ENCODE data around the gene TPRN. TPM values are rescaled to one million over a fixed set of nuclear protein-coding genes. Genes with fewer than 3 reads are reported as not detected.

TPRN gene
- total RNA-seq, 1 experiment from 2014 or later: 43.1 TPM

DNA sequence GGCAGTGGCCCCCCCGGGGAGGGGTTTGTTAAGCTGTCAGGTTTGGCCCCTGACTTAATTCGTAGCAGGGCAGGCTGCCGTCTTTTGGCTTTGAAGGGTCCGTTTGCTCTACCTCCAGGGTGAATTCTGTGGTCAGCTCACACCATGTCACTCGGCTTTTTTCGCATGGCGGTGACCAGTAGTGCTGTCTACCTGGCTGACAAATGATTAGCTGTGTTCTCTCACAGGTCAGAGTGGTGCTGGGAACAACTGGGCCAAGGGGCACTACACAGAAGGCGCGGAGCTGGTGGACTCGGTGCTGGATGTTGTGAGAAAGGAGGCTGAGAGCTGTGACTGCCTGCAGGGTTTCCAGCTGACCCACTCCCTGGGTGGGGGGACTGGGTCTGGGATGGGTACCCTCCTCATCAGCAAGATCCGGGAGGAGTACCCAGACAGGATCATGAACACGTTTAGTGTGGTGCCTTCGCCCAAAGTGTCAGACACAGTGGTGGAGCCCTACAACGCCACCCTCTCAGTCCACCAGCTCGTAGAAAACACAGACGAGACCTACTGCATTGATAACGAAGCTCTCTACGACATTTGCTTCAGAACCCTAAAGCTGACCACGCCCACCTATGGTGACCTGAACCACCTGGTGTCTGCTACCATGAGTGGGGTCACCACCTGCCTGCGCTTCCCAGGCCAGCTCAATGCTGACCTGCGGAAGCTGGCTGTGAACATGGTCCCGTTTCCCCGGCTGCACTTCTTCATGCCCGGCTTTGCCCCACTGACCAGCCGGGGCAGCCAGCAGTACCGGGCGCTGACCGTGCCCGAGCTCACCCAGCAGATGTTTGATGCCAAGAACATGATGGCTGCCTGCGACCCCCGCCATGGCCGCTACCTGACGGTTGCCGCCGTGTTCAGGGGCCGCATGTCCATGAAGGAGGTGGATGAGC lies 42.0 kb upstream of the TPRN start:
- Mint-ChIP-seq H3K4me1 (peaks cover 36% of the 10 kb centered on the region), H3K4me3 (peak overlapping the region; percentile 81), H3K9me3 (no peaks in the 10 kb centered on the region), H3K27ac (peak overlapping the region; percentile 74), H3K36me3 (peaks cover 20% of the 10 kb centered on the region), H3K27me3 (ENCODE audit: low read depth) (no peaks in the 10 kb centered on the region; the same call in 1 of the 2 replicates)
- no peak for TF ChIP-seq FOXK1 (CRISPR knock-in tag; IDR thresholded peaks at IDR 0.05)
- TF ChIP-seq, protein P1, sequence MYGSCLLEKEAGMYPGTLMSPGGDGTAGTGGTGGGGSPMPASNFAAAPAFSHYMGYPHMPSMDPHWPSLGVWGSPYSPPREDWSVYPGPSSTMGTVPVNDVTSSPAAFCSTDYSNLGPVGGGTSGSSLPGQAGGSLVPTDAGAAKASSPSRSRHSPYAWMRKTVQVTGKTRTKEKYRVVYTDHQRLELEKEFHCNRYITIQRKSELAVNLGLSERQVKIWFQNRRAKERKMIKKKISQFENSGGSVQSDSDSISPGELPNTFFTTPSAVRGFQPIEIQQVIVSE (CRISPR knock-in tag; IDR thresholded peaks at IDR 0.05; ENCODE audit: borderline replicate concordance): no peak
- TF ChIP-seq, protein P2, sequence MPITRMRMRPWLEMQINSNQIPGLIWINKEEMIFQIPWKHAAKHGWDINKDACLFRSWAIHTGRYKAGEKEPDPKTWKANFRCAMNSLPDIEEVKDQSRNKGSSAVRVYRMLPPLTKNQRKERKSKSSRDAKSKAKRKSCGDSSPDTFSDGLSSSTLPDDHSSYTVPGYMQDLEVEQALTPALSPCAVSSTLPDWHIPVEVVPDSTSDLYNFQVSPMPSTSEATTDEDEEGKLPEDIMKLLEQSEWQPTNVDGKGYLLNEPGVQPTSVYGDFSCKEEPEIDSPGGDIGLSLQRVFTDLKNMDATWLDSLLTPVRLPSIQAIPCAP (CRISPR knock-in tag; IDR thresholded peaks at IDR 0.05): no peak
- POLR2A ChIA-PET: interaction anchor here (1.0 to 1.2 kb wide), 3 partner anchors 12 to 156 kb away, joined by 3 read pairs; partner anchors contain the start of gene MAN1B1
- ATAC-seq (no peak), DNase-seq (ENCODE audit: low spot score) (no peak)
- CTCF ChIA-PET: no interaction called here

DNA sequence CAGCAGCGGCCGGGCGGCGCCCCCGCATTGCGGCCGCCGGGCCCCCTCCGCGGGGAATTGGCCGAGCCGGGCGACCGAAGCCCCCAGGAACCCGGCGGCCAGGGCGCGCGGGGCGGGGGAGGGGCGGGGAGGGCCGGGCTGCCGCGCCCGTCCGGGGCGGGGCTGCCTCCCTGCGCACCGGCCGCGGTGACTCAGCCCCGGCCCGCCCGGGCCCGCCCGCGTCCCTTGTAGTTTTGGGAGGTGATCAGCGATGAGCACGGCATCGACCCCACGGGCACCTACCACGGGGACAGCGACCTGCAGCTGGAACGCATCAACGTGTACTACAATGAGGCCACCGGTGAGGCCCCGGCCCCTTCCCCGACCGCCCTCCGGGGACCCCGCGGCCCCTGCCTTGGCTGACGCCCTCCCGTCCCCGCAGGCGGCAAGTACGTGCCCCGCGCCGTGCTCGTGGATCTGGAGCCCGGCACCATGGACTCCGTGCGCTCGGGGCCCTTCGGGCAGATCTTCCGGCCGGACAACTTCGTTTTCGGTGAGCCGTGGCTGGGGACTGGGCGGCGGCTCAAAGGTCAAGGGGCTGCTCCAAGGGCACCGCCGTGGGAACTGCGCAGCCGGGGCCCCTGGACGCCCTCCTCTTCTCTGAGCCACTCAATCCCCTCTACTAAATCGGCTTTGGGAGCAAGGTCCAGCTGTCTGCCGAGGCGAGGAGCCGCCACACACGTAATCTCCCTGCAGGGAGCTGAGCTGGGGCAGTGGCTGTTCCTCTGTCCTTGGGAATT lies 41.1 kb upstream of the TPRN start:
- no peak for ATAC-seq
- ChIA-PET CTCF (interaction anchor here (1.0 to 2.4 kb wide), 15 partner anchors 10 to 212 kb away, joined by 3 to 14 read pairs (median 5); partner anchors contain the start of genes CYSRT1, RNF224 and TOR4A), POLR2A (interaction anchor here (0.9 to 1.8 kb wide), 11 partner anchors 11 to 654 kb away, joined by 3 to 30 read pairs (median 4); partner anchors contain the start of genes MAN1B1, STPG3 and TOR4A)
- no peak for DNase-seq (ENCODE audit: low spot score)
- TF ChIP-seq, protein P3, sequence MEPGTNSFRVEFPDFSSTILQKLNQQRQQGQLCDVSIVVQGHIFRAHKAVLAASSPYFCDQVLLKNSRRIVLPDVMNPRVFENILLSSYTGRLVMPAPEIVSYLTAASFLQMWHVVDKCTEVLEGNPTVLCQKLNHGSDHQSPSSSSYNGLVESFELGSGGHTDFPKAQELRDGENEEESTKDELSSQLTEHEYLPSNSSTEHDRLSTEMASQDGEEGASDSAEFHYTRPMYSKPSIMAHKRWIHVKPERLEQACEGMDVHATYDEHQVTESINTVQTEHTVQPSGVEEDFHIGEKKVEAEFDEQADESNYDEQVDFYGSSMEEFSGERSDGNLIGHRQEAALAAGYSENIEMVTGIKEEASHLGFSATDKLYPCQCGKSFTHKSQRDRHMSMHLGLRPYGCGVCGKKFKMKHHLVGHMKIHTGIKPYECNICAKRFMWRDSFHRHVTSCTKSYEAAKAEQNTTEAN (CRISPR knock-in tag; IDR thresholded peaks at IDR 0.05): 0 out of 2 replicates have a peak, but pooled peaks have one; percentile 3
- TF ChIP-seq SOX15 (CRISPR knock-in tag; IDR thresholded peaks at IDR 0.05): no peak
- 0 out of 2 replicates have a peak, but pooled peaks have one; percentile 37 for TF ChIP-seq NR3C1 (CRISPR knock-in tag; conservative IDR thresholded peaks at IDR 0.05; ENCODE audit: low read depth)
- H3K27me3 Mint-ChIP-seq (ENCODE audit: low read depth): no peaks in the 10 kb centered on the region
- H3K4me1 Mint-ChIP-seq: peaks cover 39% of the 10 kb centered on the region
- H3K9me3 Mint-ChIP-seq: no peaks in the 10 kb centered on the region
- peaks cover 20% of the 10 kb centered on the region for H3K36me3 Mint-ChIP-seq
- no peak overlapping the region for H3K27ac Mint-ChIP-seq
- peak overlapping the region; percentile 81 for H3K4me3 Mint-ChIP-seq

DNA sequence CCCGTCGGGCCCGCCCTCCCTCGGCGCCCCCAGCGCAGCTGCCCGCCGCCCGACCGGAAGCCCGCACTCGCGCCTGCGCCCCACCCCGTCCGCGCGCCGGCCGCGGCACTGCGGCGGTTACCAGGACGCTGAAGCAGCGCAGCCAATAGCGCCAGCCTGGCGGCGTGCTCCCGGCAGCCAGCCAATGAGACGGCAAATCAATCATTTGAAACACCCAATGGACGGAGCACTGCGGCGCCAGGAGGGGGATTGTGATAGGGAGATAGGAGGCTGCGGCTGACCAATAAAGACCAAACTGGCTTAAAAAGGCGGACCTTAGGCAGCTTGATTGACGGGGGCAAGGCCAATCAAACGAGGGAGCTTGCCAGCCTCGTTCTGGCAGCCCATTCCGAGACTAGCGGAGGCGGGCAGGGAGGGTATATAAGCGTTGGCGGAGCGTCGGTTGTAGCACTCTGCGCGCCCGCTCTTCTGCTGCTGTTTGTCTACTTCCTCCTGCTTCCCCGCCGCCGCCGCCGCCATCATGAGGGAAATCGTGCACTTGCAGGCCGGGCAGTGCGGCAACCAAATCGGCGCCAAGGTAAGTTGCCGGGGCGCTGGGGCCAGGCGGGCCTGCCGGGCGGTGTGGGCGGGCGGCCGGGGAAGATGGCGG lies 40.4 kb upstream of the TPRN start, which contains the start of gene TUBB4B:
Gene TUBB4B (plus strand): TSS at position 447 of the 649 bp plus-strand sequence. CDS start 74 bp downstream, at position 521.
- Mint-ChIP-seq H3K9me3 (no peaks in the 10 kb centered on the region), H3K4me1 (peaks cover 39% of the 10 kb centered on the region), H3K27me3 (ENCODE audit: low read depth) (no peaks in the 10 kb centered on the region), H3K36me3 (peaks cover 20% of the 10 kb centered on the region), H3K27ac (peak within 1 kb of the TSS; percentile 87; the same call in 1 of the 2 replicates), H3K4me3 (peak within 1 kb of the TSS; percentile 81)
- DNase-seq (ENCODE audit: low spot score): peak; percentile 98
- ChIA-PET POLR2A (interaction anchor here (0.6 to 1.8 kb wide), 29 partner anchors 12 to 653 kb away, joined by 3 to 30 read pairs (median 4); partner anchors contain the start of genes LRRC26, MAN1B1, NELFB and NRARP), CTCF (interaction anchor here (0.7 to 2.4 kb wide), 27 partner anchors 11 to 212 kb away, joined by 3 to 14 read pairs (median 4); partner anchors contain the start of genes CYSRT1, EXD3, MAN1B1 and NOXA1)
- ATAC-seq: peak; percentile 80
- TF ChIP-seq FOXP1 (CRISPR knock-in tag; IDR thresholded peaks at IDR 0.05; ENCODE audit: borderline replicate concordance) (peak; percentile 50; the same call in 1 of the 2 replicates), NFYB (CRISPR knock-in tag; conservative IDR thresholded peaks at IDR 0.05; ENCODE audit: low read depth) (peak; percentile 100), SP1 (CRISPR knock-in tag; conservative IDR thresholded peaks at IDR 0.05) (peak; percentile 72), TP53 (CRISPR knock-in tag; IDR thresholded peaks at IDR 0.05) (0 out of 2 replicates have a peak, but pooled peaks have one; percentile 28), ETV6 (CRISPR knock-in tag; IDR thresholded peaks at IDR 0.05) (peak; percentile 83)
- TF ChIP-seq, protein P4, sequence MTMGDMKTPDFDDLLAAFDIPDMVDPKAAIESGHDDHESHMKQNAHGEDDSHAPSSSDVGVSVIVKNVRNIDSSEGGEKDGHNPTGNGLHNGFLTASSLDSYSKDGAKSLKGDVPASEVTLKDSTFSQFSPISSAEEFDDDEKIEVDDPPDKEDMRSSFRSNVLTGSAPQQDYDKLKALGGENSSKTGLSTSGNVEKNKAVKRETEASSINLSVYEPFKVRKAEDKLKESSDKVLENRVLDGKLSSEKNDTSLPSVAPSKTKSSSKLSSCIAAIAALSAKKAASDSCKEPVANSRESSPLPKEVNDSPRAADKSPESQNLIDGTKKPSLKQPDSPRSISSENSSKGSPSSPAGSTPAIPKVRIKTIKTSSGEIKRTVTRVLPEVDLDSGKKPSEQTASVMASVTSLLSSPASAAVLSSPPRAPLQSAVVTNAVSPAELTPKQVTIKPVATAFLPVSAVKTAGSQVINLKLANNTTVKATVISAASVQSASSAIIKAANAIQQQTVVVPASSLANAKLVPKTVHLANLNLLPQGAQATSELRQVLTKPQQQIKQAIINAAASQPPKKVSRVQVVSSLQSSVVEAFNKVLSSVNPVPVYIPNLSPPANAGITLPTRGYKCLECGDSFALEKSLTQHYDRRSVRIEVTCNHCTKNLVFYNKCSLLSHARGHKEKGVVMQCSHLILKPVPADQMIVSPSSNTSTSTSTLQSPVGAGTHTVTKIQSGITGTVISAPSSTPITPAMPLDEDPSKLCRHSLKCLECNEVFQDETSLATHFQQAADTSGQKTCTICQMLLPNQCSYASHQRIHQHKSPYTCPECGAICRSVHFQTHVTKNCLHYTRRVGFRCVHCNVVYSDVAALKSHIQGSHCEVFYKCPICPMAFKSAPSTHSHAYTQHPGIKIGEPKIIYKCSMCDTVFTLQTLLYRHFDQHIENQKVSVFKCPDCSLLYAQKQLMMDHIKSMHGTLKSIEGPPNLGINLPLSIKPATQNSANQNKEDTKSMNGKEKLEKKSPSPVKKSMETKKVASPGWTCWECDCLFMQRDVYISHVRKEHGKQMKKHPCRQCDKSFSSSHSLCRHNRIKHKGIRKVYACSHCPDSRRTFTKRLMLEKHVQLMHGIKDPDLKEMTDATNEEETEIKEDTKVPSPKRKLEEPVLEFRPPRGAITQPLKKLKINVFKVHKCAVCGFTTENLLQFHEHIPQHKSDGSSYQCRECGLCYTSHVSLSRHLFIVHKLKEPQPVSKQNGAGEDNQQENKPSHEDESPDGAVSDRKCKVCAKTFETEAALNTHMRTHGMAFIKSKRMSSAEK (CRISPR knock-in tag; IDR thresholded peaks at IDR 0.05; ENCODE audit: borderline replicate concordance): peak; percentile 22; the same call in 1 of the 2 replicates
- TF ChIP-seq, protein P1 (CRISPR knock-in tag; IDR thresholded peaks at IDR 0.05; ENCODE audit: borderline replicate concordance): no peak; the same call in 1 of the 2 replicates
- TF ChIP-seq, protein P5, sequence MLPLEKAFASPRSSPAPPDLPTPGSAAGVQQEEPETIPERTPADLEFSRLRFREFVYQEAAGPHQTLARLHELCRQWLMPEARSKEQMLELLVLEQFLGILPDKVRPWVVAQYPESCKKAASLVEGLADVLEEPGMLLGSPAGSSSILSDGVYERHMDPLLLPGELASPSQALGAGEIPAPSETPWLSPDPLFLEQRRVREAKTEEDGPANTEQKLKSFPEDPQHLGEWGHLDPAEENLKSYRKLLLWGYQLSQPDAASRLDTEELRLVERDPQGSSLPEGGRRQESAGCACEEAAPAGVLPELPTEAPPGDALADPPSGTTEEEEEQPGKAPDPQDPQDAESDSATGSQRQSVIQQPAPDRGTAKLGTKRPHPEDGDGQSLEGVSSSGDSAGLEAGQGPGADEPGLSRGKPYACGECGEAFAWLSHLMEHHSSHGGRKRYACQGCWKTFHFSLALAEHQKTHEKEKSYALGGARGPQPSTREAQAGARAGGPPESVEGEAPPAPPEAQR (CRISPR knock-in tag; IDR thresholded peaks at IDR 0.05): no peak
- TF ChIP-seq, protein P3 (CRISPR knock-in tag; IDR thresholded peaks at IDR 0.05): peak; percentile 61; the same call in 1 of the 2 replicates

Data from WTC11 (cell line).